Upper lobe of left lung (tissue), 4 donors: ENCODE data around the gene TMTC1.

Experiments used
- POLR2AphosphoS5 ChIP-seq, 2 donors: sonication (generic); formaldehyde crosslinking; IDR thresholded peaks; one replicate each; pipeline ENCODE4 v1.5.1; 2017; ENCODE audit warnings: antibody characterized with exemption in 2 of 2
- TF ChIP-seq, protein P1 (sequence below), 6 experiments: fragments of 450-650 bp in 4 of 6; fragments of 200-600 bp in 2 of 6; sonication (generic) in 2 of 6; IDR thresholded peaks; one replicate each; pipeline ENCODE4 v1.5.1; 2016 to 2019; ENCODE audit warnings: antibody characterized with exemption in 6 of 6

DNA sequence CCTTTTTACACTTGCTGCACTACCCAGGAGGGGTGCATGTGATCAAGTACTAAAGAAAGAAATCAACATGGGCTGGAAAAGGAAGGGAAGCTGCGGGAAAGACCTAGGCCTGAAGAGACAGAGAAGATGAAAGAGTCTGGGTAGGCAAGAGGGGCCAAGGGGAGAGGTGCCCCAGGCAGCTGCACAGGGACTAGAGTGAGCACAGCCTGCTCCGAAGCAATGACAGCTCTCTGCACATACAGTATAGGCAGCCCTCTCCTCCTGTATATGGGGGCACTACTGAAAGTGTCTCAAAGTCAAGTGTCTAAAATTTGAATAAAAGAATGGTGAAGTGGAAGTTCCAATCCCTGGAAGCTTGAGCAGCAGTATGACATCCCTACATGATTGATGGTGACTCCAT, 112.0 kb downstream of the TMTC1 start:
- TF ChIP-seq, protein P1, sequence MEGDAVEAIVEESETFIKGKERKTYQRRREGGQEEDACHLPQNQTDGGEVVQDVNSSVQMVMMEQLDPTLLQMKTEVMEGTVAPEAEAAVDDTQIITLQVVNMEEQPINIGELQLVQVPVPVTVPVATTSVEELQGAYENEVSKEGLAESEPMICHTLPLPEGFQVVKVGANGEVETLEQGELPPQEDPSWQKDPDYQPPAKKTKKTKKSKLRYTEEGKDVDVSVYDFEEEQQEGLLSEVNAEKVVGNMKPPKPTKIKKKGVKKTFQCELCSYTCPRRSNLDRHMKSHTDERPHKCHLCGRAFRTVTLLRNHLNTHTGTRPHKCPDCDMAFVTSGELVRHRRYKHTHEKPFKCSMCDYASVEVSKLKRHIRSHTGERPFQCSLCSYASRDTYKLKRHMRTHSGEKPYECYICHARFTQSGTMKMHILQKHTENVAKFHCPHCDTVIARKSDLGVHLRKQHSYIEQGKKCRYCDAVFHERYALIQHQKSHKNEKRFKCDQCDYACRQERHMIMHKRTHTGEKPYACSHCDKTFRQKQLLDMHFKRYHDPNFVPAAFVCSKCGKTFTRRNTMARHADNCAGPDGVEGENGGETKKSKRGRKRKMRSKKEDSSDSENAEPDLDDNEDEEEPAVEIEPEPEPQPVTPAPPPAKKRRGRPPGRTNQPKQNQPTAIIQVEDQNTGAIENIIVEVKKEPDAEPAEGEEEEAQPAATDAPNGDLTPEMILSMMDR (IDR thresholded peaks at IDR 0.05): no peak
- TF ChIP-seq POLR2AphosphoS5 (IDR thresholded peaks at IDR 0.05): no peak
